SK-N-MC (cell line): ENCODE results near the gene AKAP1.

Experiments
- DNase-seq: peaks from one replicate; pipeline ENCODE4 v3.0.0-alpha.2; 2011; ENCODE audit warnings: low read depth, low spot score
- H3K27ac ChIP-seq: fragments of 200-600 bp; sonication (generic); 2 replicates; pipeline ENCODE4 v1.5.1; 2016; ENCODE audit warnings: mixed run types
- H3K36me3 ChIP-seq: fragments of 200-600 bp; sonication (generic); 2 replicates; pipeline ENCODE4 v1.6.1; 2017; ENCODE audit warnings: antibody characterized with exemption, low read length, mixed read lengths; ENCODE audit not compliant: insufficient read depth
- H3K4me3 ChIP-seq: fragments of 200-600 bp; sonication (generic); 2 replicates; pipeline ENCODE4 v1.5.1; 2016
- H3K9ac ChIP-seq: fragments of 200-600 bp; sonication (generic); 2 replicates; pipeline ENCODE4 v1.8.0; 2017; ENCODE audit warnings: mixed run types, mixed read lengths; ENCODE audit not compliant: insufficient read length
- H3K9me3 ChIP-seq: fragments of 200-600 bp; sonication (generic); 2 replicates; pipeline ENCODE4 v1.6.1; 2017; ENCODE audit warnings: low read depth, mild to moderate bottlenecking, antibody characterized with exemption, low read length, moderate library complexity, mixed read lengths
- EZH2 ChIP-seq: fragments of 200-600 bp; sonication (generic); IDR thresholded peaks from one replicate; pipeline ENCODE4 v1.6.1; 2017; ENCODE audit warnings: antibody characterized with exemption
- FOXP2 ChIP-seq: optimal IDR thresholded peaks from 2 replicates; pipeline ENCODE3; 2011; ENCODE audit warnings: mild to moderate bottlenecking, moderate library complexity; ENCODE audit not compliant: insufficient read depth; ENCODE audit errors: extremely low read length, control extremely low read depth
- POLR2AphosphoS5 ChIP-seq: IDR thresholded peaks from 2 replicates; pipeline ENCODE4 v1.6.1; 2012; ENCODE audit warnings: mild to moderate bottlenecking, low read depth, low read length, borderline replicate concordance

AKAP1 gene

GRCh38 chr17:57144567-57144966 lies 59.5 kb downstream of the AKAP1 start:
- Histone ChIP-seq H3K9me3 (no peaks in the 10 kb centered on the region), H3K4me3 (no peak overlapping the region), H3K27ac (no peak overlapping the region), H3K9ac (no peak overlapping the region), H3K36me3 (no peaks in the 10 kb centered on the region)
- no peak for TF ChIP-seq FOXP2
- TF ChIP-seq EZH2: no peak
- no peak for TF ChIP-seq POLR2AphosphoS5
- no peak for DNase-seq

- Histone ChIP-seq H3K9me3 (no peaks in the 10 kb centered on the region), H3K36me3 (no peaks in the 10 kb centered on the region), H3K9ac (no peak overlapping the region), H3K27ac (no peak overlapping the region), H3K4me3 (no peak overlapping the region)
- DNase-seq: no peak
- TF ChIP-seq FOXP2 (no peak), POLR2AphosphoS5 (no peak), EZH2 (no peak)
Measured at GRCh38 chr17:57145347-57145746, 60.3 kb downstream of the AKAP1 start.

GRCh38 chr17:57146273-57146672 lies 61.2 kb downstream of the AKAP1 start:
- H3K9ac ChIP-seq: no peak overlapping the region
- no peaks in the 10 kb centered on the region for H3K36me3 ChIP-seq
- H3K9me3 ChIP-seq: no peaks in the 10 kb centered on the region
- TF ChIP-seq EZH2: no peak
- TF ChIP-seq POLR2AphosphoS5: no peak
- TF ChIP-seq FOXP2: no peak
- H3K4me3 ChIP-seq: no peak overlapping the region
- no peak for DNase-seq
- H3K27ac ChIP-seq: no peak overlapping the region

DNA sequence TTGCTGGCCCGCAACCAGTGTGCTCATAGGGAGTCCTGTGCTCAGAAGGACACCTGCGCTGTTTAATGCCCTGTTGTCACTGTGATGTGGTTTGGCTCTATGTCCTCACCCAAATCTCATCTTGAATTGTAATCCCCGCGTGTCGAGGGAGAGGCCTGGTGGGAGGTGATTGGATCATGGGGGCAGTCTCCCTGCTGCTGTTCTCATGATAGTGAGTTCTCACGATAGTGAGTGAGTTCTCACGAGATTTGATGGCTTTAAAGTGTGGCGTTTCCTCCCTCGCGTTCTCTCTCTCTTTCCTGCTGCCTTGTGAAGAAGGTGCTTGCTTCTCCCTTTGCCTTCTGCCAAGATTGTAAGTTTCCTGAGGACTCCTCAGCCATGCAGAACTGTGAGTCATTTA lies 66.8 kb downstream of the AKAP1 start:
- H3K27ac ChIP-seq: no peak overlapping the region
- TF ChIP-seq POLR2AphosphoS5 (no peak), FOXP2 (no peak), EZH2 (no peak)
- no peaks in the 10 kb centered on the region for H3K9me3 ChIP-seq
- no peak overlapping the region for H3K9ac ChIP-seq
- no peak for DNase-seq
- no peaks in the 10 kb centered on the region for H3K36me3 ChIP-seq
- H3K4me3 ChIP-seq: no peak overlapping the region

DNA sequence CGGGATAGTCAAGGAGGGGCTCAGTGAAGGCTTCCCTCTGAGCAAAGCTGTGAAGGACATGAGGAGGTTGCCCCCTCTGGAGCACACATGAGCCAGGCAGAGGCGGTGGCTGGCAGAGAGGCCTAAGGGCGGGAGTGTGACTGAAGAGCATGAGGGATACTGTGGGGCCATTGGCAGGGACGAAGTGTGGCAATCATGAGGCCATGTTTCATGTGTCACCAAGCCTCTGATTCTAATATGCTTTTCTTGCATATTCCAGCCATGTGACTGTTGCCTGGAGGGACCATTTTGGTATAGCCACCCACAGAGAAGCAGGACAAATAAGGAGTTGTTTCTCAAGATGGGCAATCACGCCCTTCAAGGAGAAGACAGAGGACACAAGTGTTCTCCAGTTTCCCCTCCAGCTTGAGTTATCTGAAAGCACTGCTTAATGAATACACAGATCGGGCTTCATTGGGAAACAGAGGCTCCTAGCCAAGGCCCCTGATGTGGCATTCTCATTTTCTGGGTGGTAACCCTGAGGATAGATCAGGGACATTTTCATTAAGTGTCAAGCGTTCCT lies 68.0 kb downstream of the AKAP1 start:
- DNase-seq: no peak
- no peak overlapping the region for H3K9ac ChIP-seq
- no peak overlapping the region for H3K27ac ChIP-seq
- no peaks in the 10 kb centered on the region for H3K9me3 ChIP-seq
- H3K36me3 ChIP-seq: no peaks in the 10 kb centered on the region
- no peak for TF ChIP-seq POLR2AphosphoS5
- TF ChIP-seq EZH2: no peak
- no peak for TF ChIP-seq FOXP2
- H3K4me3 ChIP-seq: no peak overlapping the region

GRCh38 chr17:57154921-57155320 lies 69.9 kb downstream of the AKAP1 start:
- Histone ChIP-seq H3K4me3 (no peak overlapping the region), H3K9ac (no peak overlapping the region), H3K27ac (no peak overlapping the region), H3K9me3 (no peaks in the 10 kb centered on the region), H3K36me3 (no peaks in the 10 kb centered on the region)
- DNase-seq: no peak
- TF ChIP-seq EZH2 (no peak), POLR2AphosphoS5 (no peak), FOXP2 (no peak)

DNA sequence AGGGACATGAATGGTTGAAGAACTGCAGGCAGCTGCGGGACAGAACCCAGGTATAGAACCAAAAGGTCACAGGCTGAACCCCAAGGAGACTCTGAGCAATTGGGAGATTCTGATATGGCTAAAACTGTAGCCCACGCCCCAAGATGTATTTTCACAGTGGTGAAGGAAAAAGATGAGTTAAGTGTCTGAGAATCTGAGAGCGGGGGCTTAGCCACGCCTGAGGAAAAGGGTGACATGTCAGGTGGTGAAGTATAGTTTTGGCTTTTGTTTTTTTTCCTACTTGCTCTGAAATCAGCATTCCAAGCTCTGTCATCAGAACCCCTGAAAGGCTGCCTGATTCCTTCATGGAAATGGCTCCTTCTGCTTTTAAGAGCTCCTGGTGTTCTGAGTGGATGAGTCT lies 73.3 kb downstream of the AKAP1 start:
- TF ChIP-seq EZH2 (no peak), FOXP2 (no peak), POLR2AphosphoS5 (no peak)
- H3K9ac ChIP-seq: no peak overlapping the region
- DNase-seq: no peak
- H3K4me3 ChIP-seq: no peak overlapping the region
- H3K36me3 ChIP-seq: no peaks in the 10 kb centered on the region
- no peak overlapping the region for H3K27ac ChIP-seq
- no peaks in the 10 kb centered on the region for H3K9me3 ChIP-seq

- no peak for TF ChIP-seq POLR2AphosphoS5
- no peak for TF ChIP-seq EZH2
- TF ChIP-seq FOXP2: no peak
- no peak overlapping the region for H3K4me3 ChIP-seq
- H3K27ac ChIP-seq: no peak overlapping the region
- DNase-seq: no peak
- no peaks in the 10 kb centered on the region for H3K9me3 ChIP-seq
- no peaks in the 10 kb centered on the region for H3K36me3 ChIP-seq
- H3K9ac ChIP-seq: no peak overlapping the region
Measured at GRCh38 chr17:57158795-57159194, 73.7 kb downstream of the AKAP1 start.

GRCh38 chr17:57160624-57161023 lies 75.6 kb downstream of the AKAP1 start:
- Histone ChIP-seq H3K9me3 (no peaks in the 10 kb centered on the region), H3K9ac (no peak overlapping the region), H3K27ac (no peak overlapping the region), H3K4me3 (no peak overlapping the region), H3K36me3 (no peaks in the 10 kb centered on the region)
- TF ChIP-seq FOXP2: no peak
- TF ChIP-seq POLR2AphosphoS5: no peak
- TF ChIP-seq EZH2: no peak
- DNase-seq: no peak
